NOMO-1 treated with DMSO at 0.1 percent for 48 hours (cell line): ENCODE data around the gene SEMA3A.
A peak's percentile ranks its signal among the peaks of the same experiment; 100 is the strongest.

ENCODE experiments used
- DNase-seq: peaks from one replicate; lab custom pipeline; 2025; ENCODE audit not compliant: unreplicated experiment; lab: John Stamatoyannopoulos, UW

SEMA3A gene

DNA sequence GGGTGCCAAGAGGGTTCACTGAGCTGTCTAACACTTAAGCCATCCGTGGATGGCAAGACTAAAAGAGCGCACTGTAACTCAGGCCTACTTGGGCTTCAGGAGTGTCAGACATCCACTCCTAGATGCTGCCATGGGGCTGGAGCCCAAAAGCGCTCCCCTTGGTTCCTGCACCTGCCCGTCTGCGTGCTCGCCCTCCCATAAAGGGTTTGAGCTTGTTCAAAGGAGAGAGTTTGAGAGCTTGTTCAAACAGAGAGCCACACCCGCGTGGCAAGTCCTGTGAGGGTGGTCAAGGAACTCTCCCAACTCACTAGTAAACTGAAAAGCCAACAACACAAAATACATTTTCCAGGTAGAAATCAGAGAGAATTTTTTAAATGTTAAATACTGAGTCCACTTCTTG lies 256.7 kb downstream of the SEMA3A start:
- DNase-seq = no peak

DNA sequence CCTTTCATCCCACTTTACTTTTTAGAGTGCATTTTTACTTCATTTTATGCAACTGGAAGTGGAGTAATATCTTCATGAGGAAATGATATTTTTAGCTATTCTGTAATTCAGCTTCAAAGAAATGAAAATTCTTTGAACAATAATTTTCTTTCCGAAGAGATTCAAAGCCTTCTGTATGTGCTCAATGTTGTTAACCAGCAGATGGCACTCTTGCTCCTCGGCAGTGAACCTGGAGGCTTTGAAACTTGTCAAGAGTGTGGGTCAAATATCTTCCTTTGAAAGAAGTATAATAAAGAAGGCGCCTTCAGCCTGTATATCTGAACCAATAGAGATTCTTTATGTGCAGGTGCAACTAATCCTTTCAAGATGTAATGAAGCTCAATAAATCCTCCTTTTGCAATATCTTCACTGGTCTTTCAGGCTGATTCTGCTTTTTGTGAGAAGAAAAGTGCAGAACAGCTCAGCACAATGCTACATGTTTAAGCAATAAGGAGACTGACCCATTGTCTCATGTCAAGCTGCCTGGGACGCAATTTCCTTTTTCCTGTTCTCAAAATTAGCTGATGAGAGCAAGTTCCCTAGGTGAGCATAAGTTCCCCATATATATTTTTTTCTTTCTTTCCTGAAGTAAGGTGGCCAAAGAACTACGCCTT lies 258.4 kb downstream of the SEMA3A start:
- DNase-seq = peak; percentile 97

DNA sequence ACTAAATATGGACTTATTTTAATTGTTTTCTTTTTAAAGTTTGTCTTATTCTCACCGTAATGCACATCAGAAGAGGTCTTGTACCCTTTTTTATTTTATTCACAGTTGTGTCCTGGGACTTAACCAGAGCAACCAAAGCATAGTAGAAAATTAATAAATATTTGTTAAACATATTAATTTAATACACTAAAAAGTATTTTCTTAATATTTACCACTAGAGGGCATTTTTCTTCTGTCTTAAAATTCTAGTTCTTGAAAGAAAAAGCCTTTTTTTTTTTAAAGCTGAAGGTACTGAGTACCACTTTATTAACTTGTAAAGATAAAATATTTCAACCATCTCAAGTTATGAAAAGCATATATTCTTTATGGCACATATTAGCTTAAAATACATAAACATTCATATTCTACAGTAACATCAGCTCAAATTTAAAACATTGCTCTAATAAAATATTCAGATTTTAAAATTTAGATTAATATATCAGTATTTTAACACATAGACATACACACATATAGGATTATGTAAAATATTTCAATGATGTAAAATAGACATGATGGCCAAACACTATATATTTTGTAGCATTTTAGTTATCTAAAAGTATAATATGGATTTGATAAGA lies 260.4 kb downstream of the SEMA3A start:
- DNase-seq = peak; percentile 18

DNA sequence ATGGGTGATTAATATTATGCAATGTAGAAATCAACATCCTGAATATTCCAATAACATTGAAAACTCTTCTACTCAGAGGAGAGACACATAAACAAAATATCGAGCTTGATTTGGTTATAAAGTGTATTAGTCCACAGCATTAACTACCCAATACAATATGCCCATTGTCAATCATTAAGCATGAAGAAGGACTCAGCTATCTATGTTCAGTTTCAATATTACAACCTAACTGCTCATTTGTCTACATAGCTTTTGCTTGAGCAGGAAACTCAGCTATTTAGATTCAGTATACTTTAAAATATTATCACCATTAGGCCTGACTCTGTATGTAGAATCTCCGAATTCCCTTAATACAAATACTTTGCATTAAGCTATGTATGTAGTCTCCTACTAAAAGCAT lies 262.6 kb downstream of the SEMA3A start:
- DNase-seq = no peak

DNA sequence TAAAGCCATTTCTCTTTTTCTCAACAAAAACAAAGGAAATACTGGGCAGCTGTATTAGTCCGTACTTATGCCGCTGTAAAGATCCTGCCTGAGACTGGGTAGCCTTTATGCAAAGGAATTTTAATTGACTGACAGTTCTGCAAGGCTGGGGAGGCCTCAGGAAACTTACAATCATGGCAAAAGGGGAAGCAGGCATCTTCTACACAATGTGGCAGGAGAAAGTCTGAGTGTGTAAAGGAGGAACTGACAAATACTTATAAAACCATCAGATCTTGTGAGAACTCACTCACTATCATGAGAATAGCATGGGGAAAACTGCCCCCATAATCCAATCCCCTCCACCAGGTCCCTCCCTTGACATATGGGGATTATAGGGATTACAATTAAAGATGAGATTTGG lies 264.3 kb downstream of the SEMA3A start:
- DNase-seq = peak; percentile 65

DNA sequence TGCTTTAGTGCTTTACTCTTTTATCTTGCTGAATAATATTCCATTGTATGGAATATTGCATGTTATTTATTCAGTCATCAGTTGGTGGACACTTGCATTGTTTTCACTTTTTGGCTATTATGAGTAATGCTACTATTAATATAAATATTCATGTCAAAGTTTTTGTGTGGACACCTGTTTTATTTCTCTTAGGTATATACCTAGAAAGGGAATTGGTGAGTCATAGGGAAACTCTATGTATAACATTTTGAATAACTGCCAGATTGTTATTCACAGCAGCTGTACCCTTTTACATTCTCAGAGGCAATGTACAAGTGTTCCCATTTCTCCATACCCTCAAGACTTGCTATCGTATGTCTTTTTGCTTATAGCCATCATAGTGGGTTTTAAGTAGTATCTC lies 268.7 kb downstream of the SEMA3A start:
- no peak for DNase-seq

DNA sequence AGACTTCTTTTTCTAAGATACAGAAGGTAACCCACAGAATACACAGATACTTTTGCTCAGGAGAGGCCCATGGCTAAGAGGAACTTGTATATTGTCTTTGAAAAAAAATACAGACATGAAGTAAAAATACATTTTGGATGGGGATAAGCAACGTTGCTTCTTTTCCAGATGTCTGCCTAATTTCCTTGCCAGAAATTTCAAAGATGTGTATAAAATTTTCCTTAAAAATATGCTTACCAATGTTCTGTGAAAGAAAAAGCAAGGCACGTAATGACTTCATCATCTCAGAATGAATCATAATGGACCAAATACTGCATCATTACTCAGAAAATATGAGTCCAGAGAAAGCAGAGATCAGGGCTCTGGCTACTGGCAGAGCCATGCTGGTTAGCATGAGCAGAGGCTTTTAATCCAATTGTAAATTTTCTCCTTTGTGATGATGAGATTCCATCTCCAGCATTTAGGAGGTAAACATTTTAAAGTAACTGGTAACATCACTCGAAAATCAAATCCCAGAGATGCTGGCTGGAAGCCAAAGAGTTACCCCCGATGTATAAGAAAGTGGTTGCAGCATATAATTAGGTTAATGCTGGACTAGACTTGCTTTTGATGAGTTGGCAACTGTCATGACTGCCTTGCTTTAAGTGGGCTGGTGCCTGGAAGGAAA lies 272.5 kb downstream of the SEMA3A start:
- DNase-seq = no peak

DNA sequence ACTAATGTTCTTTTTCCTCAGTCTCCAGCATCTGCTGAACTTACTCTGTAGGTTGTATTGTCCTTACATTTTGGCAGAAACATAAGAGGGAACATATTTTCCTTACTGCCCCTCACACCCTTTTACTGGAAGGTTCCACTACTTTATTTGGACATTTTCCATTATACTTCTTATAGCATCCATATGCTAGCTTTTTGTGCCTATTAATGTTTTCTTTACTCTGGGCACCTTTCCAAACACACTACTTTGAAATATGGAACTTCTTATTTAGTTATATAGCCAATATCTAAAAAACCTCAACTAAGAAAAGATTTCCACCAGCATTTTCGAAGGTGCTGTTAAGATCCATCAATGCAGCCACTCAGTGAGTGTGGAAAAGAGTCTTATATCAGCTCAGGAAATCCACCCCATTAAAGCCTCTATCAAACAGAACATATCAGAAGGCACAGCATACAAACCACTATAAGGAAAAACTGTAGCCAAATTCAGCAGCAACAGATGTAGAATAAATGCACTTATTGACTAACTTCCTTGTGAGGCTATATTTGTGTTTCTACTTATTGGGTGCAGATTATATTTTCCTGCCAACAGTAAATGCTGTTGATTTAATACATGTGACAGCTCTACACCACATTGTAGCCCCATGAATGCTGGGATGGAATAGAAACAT lies 273.2 kb downstream of the SEMA3A start:
- DNase-seq = no peak

DNA sequence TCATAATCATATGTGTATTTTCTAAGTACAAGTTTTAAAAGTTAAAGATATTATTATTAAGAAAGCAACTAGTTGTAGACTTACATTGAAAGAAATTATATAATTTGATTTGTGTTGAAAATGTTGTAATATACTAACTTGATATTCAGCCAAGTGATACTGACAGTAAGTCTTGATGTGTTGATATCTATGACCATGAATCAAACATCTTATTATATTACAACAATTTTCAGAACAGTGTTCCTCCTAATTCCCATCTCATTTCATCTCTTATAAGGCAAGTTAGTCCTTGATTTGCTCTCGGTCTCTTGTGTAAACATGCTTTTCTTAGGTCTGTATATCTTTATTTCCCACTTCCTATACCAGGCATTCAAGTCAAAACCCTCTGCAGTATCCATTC lies 276.4 kb downstream of the SEMA3A start:
- DNase-seq = no peak

DNA sequence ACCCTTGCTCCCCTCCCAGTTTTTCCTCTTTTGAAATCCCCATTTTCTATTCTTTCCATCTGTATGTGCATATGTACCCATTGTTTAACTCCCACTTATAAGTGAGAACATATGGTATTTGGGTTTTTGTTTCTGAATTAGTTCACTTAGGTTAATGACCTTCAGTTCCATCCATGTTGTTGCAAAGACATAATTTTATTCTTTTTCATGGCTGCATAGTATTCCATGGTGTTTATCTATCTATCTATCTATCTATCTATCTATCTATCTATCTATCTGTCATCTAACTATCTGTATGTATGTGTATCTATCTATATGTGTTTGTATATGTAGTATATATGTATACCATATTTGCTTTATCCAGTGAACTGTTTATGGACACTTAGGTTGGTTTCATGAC lies 281.4 kb downstream of the SEMA3A start:
- DNase-seq = no peak

DNA sequence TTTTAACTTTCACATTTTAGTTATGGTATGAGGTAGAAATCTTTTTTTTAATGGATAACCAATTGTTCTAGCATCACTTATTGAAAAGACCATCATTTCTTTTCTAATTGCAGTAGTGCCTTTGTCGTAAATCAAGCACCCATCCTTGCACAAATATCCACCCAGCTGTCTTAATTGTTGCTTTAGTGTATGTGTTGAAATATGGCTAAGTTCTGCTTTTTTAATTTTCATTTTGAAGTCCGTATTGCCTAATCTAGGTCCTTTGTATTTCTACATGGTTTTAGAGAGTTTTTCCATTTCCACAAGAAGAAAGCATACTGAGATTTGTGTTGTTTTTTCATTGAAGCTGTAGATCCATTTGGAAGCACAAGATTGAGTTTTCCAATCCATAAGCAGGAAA lies 286.1 kb downstream of the SEMA3A start:
- DNase-seq = peak; percentile 100
